Fibroblast of lung (primary cell): Measurements from ENCODE around the gene TCF12. TPM values are rescaled to one million over a fixed set of nuclear protein-coding genes. Genes with fewer than 3 reads are reported as not detected.

Source experiments
- DNase-seq, 2 donors: peaks; one replicate each; pipeline versions ENCODE4 v3.0.0 to v3.0.0-alpha.2; 2010; ENCODE audit warnings: low read depth in 2 of 2
- H2AFZ ChIP-seq: 2 replicates; pipeline ENCODE4 v1.5.1; 2012; ENCODE audit warnings: low read length, control low read depth, inconsistent platforms
- H3K27ac ChIP-seq: 2 replicates; pipeline ENCODE4 v1.5.1; 2011; ENCODE audit warnings: low read length, control low read depth; ENCODE audit not compliant: insufficient read depth
- H3K27me3 ChIP-seq: 2 replicates; pipeline ENCODE4 v1.5.1; 2011; ENCODE audit warnings: mild to moderate bottlenecking, low read length; ENCODE audit not compliant: control insufficient read depth, insufficient read depth
- H3K36me3 ChIP-seq: 2 replicates; pipeline ENCODE4 v1.5.1; 2011; ENCODE audit warnings: low read length; ENCODE audit not compliant: control insufficient read depth, insufficient read depth
- H3K4me1 ChIP-seq: 2 replicates; pipeline ENCODE4 v1.5.1; 2011; ENCODE audit warnings: low read length; ENCODE audit not compliant: control insufficient read depth, insufficient read depth; ENCODE audit errors: extremely low read depth
- H3K4me2 ChIP-seq: 2 replicates; pipeline ENCODE4 v1.5.1; 2011; ENCODE audit warnings: low read length, control low read depth; ENCODE audit not compliant: insufficient read depth; ENCODE audit errors: extremely low read depth
- H3K4me3 ChIP-seq, 4 experiments: fragments of 200-600 bp in 1 of 4; sonication (generic) in 1 of 4; replicated peaks in 1 of 4; 2 replicates each; pipeline ENCODE4 v1.5.1; 2011 to 2016; ENCODE audit warnings: low read length in 4 of 4, low read depth in 3 of 4, mild to moderate bottlenecking in 3 of 4, control low read depth in 2 of 4, inconsistent platforms in 1 of 4, mixed read lengths in 1 of 4; ENCODE audit not compliant: insufficient read depth in 1 of 4; ENCODE audit errors: control extremely low read depth in 1 of 4
- H3K79me2 ChIP-seq: 2 replicates; pipeline ENCODE4 v1.5.1; 2012; ENCODE audit warnings: mild to moderate bottlenecking, low read length, inconsistent platforms; ENCODE audit not compliant: control insufficient read depth, insufficient read depth
- H3K9ac ChIP-seq: 2 replicates; pipeline ENCODE4 v1.5.1; 2011; ENCODE audit warnings: mild to moderate bottlenecking, low read length, control low read depth; ENCODE audit not compliant: insufficient read depth
- H3K9me3 ChIP-seq: 2 replicates; pipeline ENCODE4 v1.5.1; 2012; ENCODE audit warnings: low read depth, low read length; ENCODE audit not compliant: control insufficient read depth, insufficient read depth
- H4K20me1 ChIP-seq: 2 replicates; pipeline ENCODE4 v1.5.1; 2011; ENCODE audit warnings: low read length; ENCODE audit not compliant: control insufficient read depth, insufficient read depth; ENCODE audit errors: extremely low read depth
- EZH2 ChIP-seq: IDR thresholded peaks from 2 replicates; pipeline ENCODE4 v1.5.1; 2012; ENCODE audit warnings: low read length, control low read depth, mild to moderate bottlenecking; ENCODE audit errors: missing control alignments
- polyA plus RNA-seq, 2 donors: library from polyadenylated mRNA; depleted of rRNA in 1 of 2; stranded (reverse) in 1 of 2; unstranded in 1 of 2; fragments of >200 nt; gene quantifications; 2 replicates each; pipeline ENCODE4 v1.2.1, GENCODE V29; 2011 to 2012; ENCODE audit warnings: missing spikeins in 1 of 2
- total RNA-seq: library from RNA; depleted of rRNA; stranded (reverse); fragments of >200 nt; gene quantifications from 2 replicates; pipeline ENCODE4 v1.2.1, GENCODE V29; 2014
- TF ChIP-seq, protein P1 (sequence below), 2 donors: IDR thresholded peaks in 1 of 2; conservative IDR thresholded peaks in 1 of 2; 1 replicate in 1 of 2; 2 replicates in 1 of 2; pipeline ENCODE4 v1.5.1; 2011 to 2012; ENCODE audit warnings: low read length in 2 of 2, control low read depth in 1 of 2, inconsistent platforms in 1 of 2, low read depth in 1 of 2, mild to moderate bottlenecking in 1 of 2

The TCF12 gene
- total and polyA plus RNA-seq, 2 donors (not counting 1 experiment from before 2014, with no cell fraction given): 105 to 232 TPM

DNA sequence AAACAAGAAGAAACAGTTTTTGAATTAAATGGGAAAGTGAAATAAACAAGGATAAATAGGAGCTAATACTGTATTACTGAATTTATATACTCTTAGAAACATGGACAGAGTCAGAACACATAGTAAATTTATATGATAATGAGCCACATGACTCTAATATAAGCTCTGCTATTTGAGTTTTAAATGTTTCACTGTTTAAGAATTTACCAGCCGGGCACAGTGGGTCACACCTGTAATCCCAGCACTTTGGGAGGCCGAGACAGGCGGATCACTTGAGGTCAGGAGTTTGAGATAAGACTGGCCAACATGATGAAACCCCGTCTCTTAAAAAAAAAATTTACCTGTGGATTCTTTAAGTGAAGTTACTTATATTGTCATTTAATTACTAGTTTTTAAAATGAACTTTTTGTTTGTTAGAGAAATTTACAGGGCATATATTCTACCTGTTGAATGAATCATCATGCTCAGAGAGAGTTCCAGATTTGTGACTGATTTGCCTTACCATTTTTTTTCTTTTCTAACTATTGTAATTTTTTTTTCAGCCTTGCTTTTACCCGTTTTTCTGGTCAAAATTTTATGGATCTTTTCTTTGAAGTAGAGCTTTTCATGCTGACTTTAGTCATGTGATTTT is 125.7 kb downstream of the TCF12 start:
- DNase-seq: no peak
- H3K27ac ChIP-seq: no peak overlapping the region
- no peak overlapping the region for H3K9ac ChIP-seq
- no peaks in the 10 kb centered on the region for H4K20me1 ChIP-seq
- H3K27me3 ChIP-seq: no peaks in the 10 kb centered on the region
- no peaks in the 10 kb centered on the region for H3K9me3 ChIP-seq
- no peak overlapping the region for H3K4me3 ChIP-seq
- peaks cover 15% of the 10 kb centered on the region for H3K79me2 ChIP-seq
- no peak overlapping the region for H3K4me2 ChIP-seq
- H3K4me1 ChIP-seq: no peaks in the 10 kb centered on the region
- H3K36me3 ChIP-seq: no peaks in the 10 kb centered on the region
- H2AFZ ChIP-seq: no peak overlapping the region
- TF ChIP-seq EZH2: no peak
- TF ChIP-seq, protein P1, sequence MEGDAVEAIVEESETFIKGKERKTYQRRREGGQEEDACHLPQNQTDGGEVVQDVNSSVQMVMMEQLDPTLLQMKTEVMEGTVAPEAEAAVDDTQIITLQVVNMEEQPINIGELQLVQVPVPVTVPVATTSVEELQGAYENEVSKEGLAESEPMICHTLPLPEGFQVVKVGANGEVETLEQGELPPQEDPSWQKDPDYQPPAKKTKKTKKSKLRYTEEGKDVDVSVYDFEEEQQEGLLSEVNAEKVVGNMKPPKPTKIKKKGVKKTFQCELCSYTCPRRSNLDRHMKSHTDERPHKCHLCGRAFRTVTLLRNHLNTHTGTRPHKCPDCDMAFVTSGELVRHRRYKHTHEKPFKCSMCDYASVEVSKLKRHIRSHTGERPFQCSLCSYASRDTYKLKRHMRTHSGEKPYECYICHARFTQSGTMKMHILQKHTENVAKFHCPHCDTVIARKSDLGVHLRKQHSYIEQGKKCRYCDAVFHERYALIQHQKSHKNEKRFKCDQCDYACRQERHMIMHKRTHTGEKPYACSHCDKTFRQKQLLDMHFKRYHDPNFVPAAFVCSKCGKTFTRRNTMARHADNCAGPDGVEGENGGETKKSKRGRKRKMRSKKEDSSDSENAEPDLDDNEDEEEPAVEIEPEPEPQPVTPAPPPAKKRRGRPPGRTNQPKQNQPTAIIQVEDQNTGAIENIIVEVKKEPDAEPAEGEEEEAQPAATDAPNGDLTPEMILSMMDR (conservative IDR thresholded peaks at IDR 0.05 in 1 of 2, IDR thresholded peaks at IDR 0.05 in 1 of 2; ENCODE audit: low read depth in 1 of 2, low read length in 2 of 2): no peak

DNA sequence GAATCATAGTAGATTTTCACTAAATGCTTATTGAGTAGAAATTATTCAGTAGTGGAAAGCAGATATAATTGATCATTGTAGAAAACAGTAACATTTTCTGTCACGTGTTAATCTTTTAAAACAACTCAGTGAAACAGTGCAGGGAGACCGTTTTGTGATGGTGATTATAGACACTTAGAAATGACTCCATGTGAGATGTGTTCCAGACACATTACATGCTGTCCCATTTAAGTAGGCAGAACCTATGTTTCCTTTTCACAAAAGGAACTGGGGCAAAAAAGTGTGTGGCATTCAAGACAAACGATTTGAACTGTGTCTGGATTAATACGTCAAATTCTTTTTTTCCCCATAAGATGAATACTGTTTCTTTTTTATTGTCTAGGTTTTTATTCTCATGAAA is 126.5 kb downstream of the TCF12 start:
- H2AFZ ChIP-seq: no peak overlapping the region
- H3K9ac ChIP-seq: no peak overlapping the region
- no peaks in the 10 kb centered on the region for H4K20me1 ChIP-seq
- TF ChIP-seq, protein P1 (conservative IDR thresholded peaks at IDR 0.05 in 1 of 2, IDR thresholded peaks at IDR 0.05 in 1 of 2; ENCODE audit: low read depth in 1 of 2, low read length in 2 of 2): no peak
- no peak for TF ChIP-seq EZH2
- no peak for DNase-seq
- no peaks in the 10 kb centered on the region for H3K4me1 ChIP-seq
- H3K4me2 ChIP-seq: no peak overlapping the region
- peaks cover 14% of the 10 kb centered on the region for H3K79me2 ChIP-seq
- H3K27me3 ChIP-seq: no peaks in the 10 kb centered on the region
- H3K9me3 ChIP-seq: no peaks in the 10 kb centered on the region
- H3K36me3 ChIP-seq: no peaks in the 10 kb centered on the region
- H3K4me3 ChIP-seq: no peak overlapping the region
- H3K27ac ChIP-seq: no peak overlapping the region

DNA sequence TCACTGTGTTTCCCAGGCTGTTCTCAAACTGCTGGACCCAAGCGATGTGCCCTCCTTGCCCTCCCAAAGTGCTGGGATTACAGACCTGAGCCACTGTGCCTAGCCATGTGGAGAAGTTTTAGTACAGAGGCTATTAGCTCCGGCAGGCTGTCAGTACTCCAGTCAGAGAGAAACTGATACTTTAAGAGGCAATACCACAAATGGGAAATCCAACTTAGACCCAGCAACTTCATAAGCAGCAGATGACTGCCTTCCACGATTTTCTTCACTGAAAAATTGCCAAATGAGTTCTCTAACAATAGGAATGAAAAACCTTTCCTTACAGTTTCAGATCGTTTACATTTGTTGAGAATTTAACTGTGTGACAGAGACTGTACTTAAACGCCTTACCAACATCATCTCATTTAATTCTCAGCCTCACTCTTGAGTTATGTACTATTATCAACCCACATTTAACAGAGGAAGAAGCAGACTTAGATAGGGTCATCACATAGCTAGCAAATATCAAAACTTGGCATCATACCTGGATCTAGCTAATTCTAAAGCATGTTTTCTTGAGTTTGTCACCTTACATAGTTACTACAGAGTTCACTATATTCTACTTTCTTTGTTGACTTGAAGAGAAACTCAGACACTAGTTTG is 127.4 kb downstream of the TCF12 start:
- H3K79me2 ChIP-seq: peaks cover 14% of the 10 kb centered on the region
- no peaks in the 10 kb centered on the region for H3K27me3 ChIP-seq
- no peak for TF ChIP-seq EZH2
- TF ChIP-seq, protein P1 (conservative IDR thresholded peaks at IDR 0.05 in 1 of 2, IDR thresholded peaks at IDR 0.05 in 1 of 2; ENCODE audit: low read depth in 1 of 2, low read length in 2 of 2): no peak
- no peaks in the 10 kb centered on the region for H4K20me1 ChIP-seq
- no peak overlapping the region for H3K4me3 ChIP-seq
- no peak overlapping the region for H3K4me2 ChIP-seq
- H2AFZ ChIP-seq: no peak overlapping the region
- H3K27ac ChIP-seq: no peak overlapping the region
- H3K9me3 ChIP-seq: no peaks in the 10 kb centered on the region
- DNase-seq: no peak
- no peaks in the 10 kb centered on the region for H3K4me1 ChIP-seq
- no peak overlapping the region for H3K9ac ChIP-seq
- no peaks in the 10 kb centered on the region for H3K36me3 ChIP-seq
